ENCODE measurements around the gene DENND1B. TPM values are rescaled to one million over a fixed set of nuclear protein-coding genes. Genes with fewer than 3 reads are reported as not detected.

Gene DENND1B
- total RNA-seq, 4 donors from 2014 or later, result 3.3 to 21.7 (median 8.9) TPM

GRCh38 chr1:197675583-197676208 is 99.6 kb downstream of the DENND1B start:
- Histone ChIP-seq H3K4me1 (peaks cover 0 to 9% of the 10 kb centered on the region in 2 donors), H3K27me3 (no peaks in the 10 kb centered on the region), H3K36me3 (no peaks in the 10 kb centered on the region), H3K27ac (no peak overlapping the region), H3K9me3 (no peaks in the 10 kb centered on the region), H3K4me3 (peak overlapping the region; percentile 28 to 41 (median 38))
- TF ChIP-seq POLR2A (IDR thresholded peaks at IDR 0.05) (no peak), CTCF (IDR thresholded peaks at IDR 0.05 in 4 of 5, conservative IDR thresholded peaks at IDR 0.05 in 1 of 5) (no peak)
- ATAC-seq (peak; percentile 60 to 86), DNase-seq (peak; percentile 8 to 21)
- in situ Hi-C loops (cut with MboI; ENCODE audit: low sequenced_read_pairs in 4 of 4), result no loop called here
- intact Hi-C loops (cut with DNase I; ENCODE audit: low total_unique reads), result no loop called here

DNA sequence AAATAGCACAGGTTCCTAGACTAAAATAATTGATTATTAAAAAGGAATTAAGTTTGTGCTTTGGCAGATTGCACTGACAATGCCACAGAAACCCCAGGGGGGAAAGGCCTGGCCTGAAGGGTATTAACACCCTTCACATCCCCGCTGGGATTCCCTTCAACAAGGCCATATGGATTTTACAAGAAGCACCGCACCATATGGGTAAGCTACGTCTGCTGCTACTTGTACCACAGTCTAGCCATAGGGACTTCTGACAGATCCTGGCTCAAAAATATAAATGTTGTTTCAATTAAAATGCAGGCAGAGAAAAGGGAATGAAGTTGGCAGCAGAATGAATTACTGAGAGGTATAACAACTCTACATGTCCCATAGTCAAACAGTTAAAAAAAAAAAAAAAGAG is 101.0 kb downstream of the DENND1B start:
- intact Hi-C loops (cut with DNase I; ENCODE audit: low total_unique reads), result no loop called here
- in situ Hi-C loops (cut with MboI; ENCODE audit: low sequenced_read_pairs in 4 of 4), result no loop called here
- no peak overlapping the region for H3K27ac ChIP-seq
- H3K9me3 ChIP-seq, result no peaks in the 10 kb centered on the region
- peaks cover 0 to 9% of the 10 kb centered on the region in 2 donors for H3K4me1 ChIP-seq
- TF ChIP-seq CTCF (IDR thresholded peaks at IDR 0.05 in 4 of 5, conservative IDR thresholded peaks at IDR 0.05 in 1 of 5) (no peak), POLR2A (IDR thresholded peaks at IDR 0.05) (no peak)
- no peaks in the 10 kb centered on the region for H3K36me3 ChIP-seq
- no peaks in the 10 kb centered on the region for H3K27me3 ChIP-seq
- no peak for DNase-seq
- H3K4me3 ChIP-seq, result no peak overlapping the region
- ATAC-seq, result no peak

GRCh38 chr1:197673292-197673691 is 102.0 kb downstream of the DENND1B start:
- no peaks in the 10 kb centered on the region for H3K9me3 ChIP-seq
- ATAC-seq (no peak), DNase-seq (no peak)
- H3K27me3 ChIP-seq, result no peaks in the 10 kb centered on the region
- peaks cover 0 to 9% of the 10 kb centered on the region in 2 donors for H3K4me1 ChIP-seq
- intact Hi-C loops (cut with DNase I; ENCODE audit: low total_unique reads), result no loop called here
- in situ Hi-C loops (cut with MboI; ENCODE audit: low sequenced_read_pairs in 4 of 4), result no loop called here
- no peaks in the 10 kb centered on the region for H3K36me3 ChIP-seq
- TF ChIP-seq CTCF (IDR thresholded peaks at IDR 0.05 in 4 of 5, conservative IDR thresholded peaks at IDR 0.05 in 1 of 5) (no peak), POLR2A (IDR thresholded peaks at IDR 0.05) (no peak)
- H3K4me3 ChIP-seq, result no peak overlapping the region
- H3K27ac ChIP-seq, result no peak overlapping the region

- intact Hi-C loops (cut with DNase I; ENCODE audit: low total_unique reads), result no loop called here
Observed at GRCh38 chr1:197672347-197672746, 102.9 kb downstream of the DENND1B start.

More at GRCh38 chr1:197672347-197672746, 102.9 kb downstream of the DENND1B start:
- Histone ChIP-seq H3K27ac (no peak overlapping the region), H3K36me3 (no peaks in the 10 kb centered on the region), H3K4me1 (peaks cover 0 to 9% of the 10 kb centered on the region in 2 donors), H3K4me3 (no peak overlapping the region), H3K27me3 (no peaks in the 10 kb centered on the region), H3K9me3 (no peaks in the 10 kb centered on the region)
- in situ Hi-C loops (cut with MboI; ENCODE audit: low sequenced_read_pairs in 4 of 4), result no loop called here
- ATAC-seq (no peak), DNase-seq (no peak)
- TF ChIP-seq POLR2A (IDR thresholded peaks at IDR 0.05) (no peak), CTCF (IDR thresholded peaks at IDR 0.05 in 4 of 5, conservative IDR thresholded peaks at IDR 0.05 in 1 of 5) (no peak)
